Smooth muscle cell (in vitro differentiated cells): ENCODE results near the gene ZMYM2. TPM values are rescaled to one million over a fixed set of nuclear protein-coding genes. Genes with fewer than 3 reads are reported as not detected.

ENCODE experiments used
- DNase-seq: peaks from one replicate; lab custom pipeline; 2025; ENCODE audit not compliant: unreplicated experiment; lab: John Stamatoyannopoulos, UW
- H2AFZ ChIP-seq: fragments of 200-600 bp; sonication (generic); 2 replicates; pipeline ENCODE4 v1.6.0; 2016; ENCODE audit warnings: antibody characterized with exemption, low read depth, mild to moderate bottlenecking
- H3F3A ChIP-seq: fragments of 200-600 bp; sonication (generic); 2 replicates; pipeline ENCODE4 v1.6.0; 2017; ENCODE audit warnings: antibody characterized with exemption, low read depth
- H3K27ac ChIP-seq: fragments of 200-600 bp; sonication (generic); 2 replicates; pipeline ENCODE4 v1.5.1; 2016; ENCODE audit warnings: low read depth, mild to moderate bottlenecking
- H3K27me3 ChIP-seq: fragments of 200-600 bp; sonication (generic); 2 replicates; pipeline ENCODE4 v1.6.1; 2016; ENCODE audit warnings: low read depth, mild to moderate bottlenecking
- H3K36me3 ChIP-seq: fragments of 200-600 bp; sonication (generic); 2 replicates; pipeline ENCODE4 v1.5.1; 2016; ENCODE audit warnings: low read depth
- H3K4me1 ChIP-seq: fragments of 200-600 bp; sonication (generic); 2 replicates; pipeline ENCODE4 v1.5.1; 2016; ENCODE audit warnings: low read depth
- H3K4me2 ChIP-seq: fragments of 200-600 bp; sonication (generic); 2 replicates; pipeline ENCODE4 v1.6.0; 2016; ENCODE audit warnings: mild to moderate bottlenecking
- H3K4me3 ChIP-seq: fragments of 200-600 bp; sonication (generic); 2 replicates; pipeline ENCODE4 v1.5.1; 2016; ENCODE audit warnings: mild to moderate bottlenecking
- H3K79me2 ChIP-seq: fragments of 200-600 bp; sonication (generic); 2 replicates; pipeline ENCODE4 v1.6.0; 2016; ENCODE audit warnings: low read depth, mild to moderate bottlenecking
- H3K9ac ChIP-seq: fragments of 200-600 bp; sonication (generic); 2 replicates; pipeline ENCODE4 v1.6.0; 2016; ENCODE audit warnings: low read depth
- H3K9me3 ChIP-seq: fragments of 200-600 bp; sonication (generic); replicated peaks from 2 replicates; pipeline ENCODE4 v1.5.1; 2016; ENCODE audit warnings: low read depth
- H4K20me1 ChIP-seq: fragments of 200-600 bp; sonication (generic); 2 replicates; pipeline ENCODE4 v1.6.0; 2016; ENCODE audit warnings: low read depth
- CTCF ChIP-seq: fragments of 200-600 bp; sonication (generic); IDR thresholded peaks from 2 replicates; pipeline ENCODE4 v1.5.1; 2017; ENCODE audit warnings: borderline replicate concordance, mild to moderate bottlenecking, antibody characterized with exemption; ENCODE audit not compliant: insufficient read depth, poor library complexity, severe bottlenecking
- WGBS: methylation state at CpG from one replicate; pipeline ENCODE4 v1.1.7; 2016; ENCODE audit warnings: low lambda C conversion rate; 5-methylcytosine and 5-hydroxymethylcytosine counted together
- polyA plus RNA-seq: library from polyadenylated mRNA; unstranded; fragments of >200 nt; fragmentation: Nextera tagmentation; extraction: Ambion mirVana; gene quantifications from 2 replicates; pipeline ENCODE4 v1.2.1, GENCODE V29; 2016
- total RNA-seq: library from RNA; depleted of rRNA; stranded (reverse); fragments of >200 nt; gene quantifications from 2 replicates; pipeline ENCODE4 v1.2.3, GENCODE V29; 2014

ZMYM2 gene
- total and polyA plus RNA-seq, 2 experiments from 2014 or later, result 29.9 to 107 TPM

- H3K4me2 ChIP-seq, result no peak overlapping the region
- H2AFZ ChIP-seq, result no peak overlapping the region
- H3K4me1 ChIP-seq, result no peaks in the 10 kb centered on the region
- DNase-seq, result no peak
- H3K79me2 ChIP-seq, result peaks cover 100% of the 10 kb centered on the region
- no peak overlapping the region for H3K9ac ChIP-seq
- peaks cover 24% of the 10 kb centered on the region for H3K36me3 ChIP-seq
- H3K4me3 ChIP-seq, result no peak overlapping the region
- TF ChIP-seq CTCF, result no peak
- no peaks in the 10 kb centered on the region for H3F3A ChIP-seq
- no peaks in the 10 kb centered on the region for H3K9me3 ChIP-seq
- peaks cover 100% of the 10 kb centered on the region for H4K20me1 ChIP-seq
- H3K27ac ChIP-seq, result no peak overlapping the region
- no peaks in the 10 kb centered on the region for H3K27me3 ChIP-seq
- 94% methylated on average over 4 of the region's 4 CpGs for WGBS
Measured at GRCh38 chr13:19993024-19993423, 34.5 kb downstream of the ZMYM2 start.

DNA sequence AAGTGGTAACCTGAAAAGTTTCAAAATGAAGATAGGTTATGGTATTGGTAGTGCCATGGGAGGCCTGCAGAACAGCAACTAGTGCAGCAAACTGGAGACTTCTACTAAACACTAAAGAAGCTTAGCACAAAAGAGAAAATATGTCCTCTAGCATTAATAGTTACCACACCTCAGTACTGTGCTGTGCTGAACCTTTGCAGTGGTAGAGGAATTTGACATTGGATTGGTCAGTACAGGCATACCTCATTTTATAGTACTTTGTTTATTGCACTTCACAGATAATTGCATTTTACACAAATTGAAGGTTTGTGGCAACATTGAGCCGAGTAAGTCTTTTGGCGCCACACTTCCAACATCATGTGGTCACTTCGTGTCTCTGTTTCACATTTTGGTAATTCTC, 40.4 kb downstream of the ZMYM2 start:
- no peak for TF ChIP-seq CTCF
- H4K20me1 ChIP-seq, result peaks cover 100% of the 10 kb centered on the region
- H3K9me3 ChIP-seq, result no peaks in the 10 kb centered on the region
- no peak overlapping the region for H2AFZ ChIP-seq
- no peak overlapping the region for H3K27ac ChIP-seq
- DNase-seq, result no peak
- H3K79me2 ChIP-seq, result peaks cover 96% of the 10 kb centered on the region
- H3K4me3 ChIP-seq, result no peak overlapping the region
- no peaks in the 10 kb centered on the region for H3F3A ChIP-seq
- H3K4me2 ChIP-seq, result no peak overlapping the region
- H3K4me1 ChIP-seq, result peaks cover 4% of the 10 kb centered on the region
- peaks cover 20% of the 10 kb centered on the region for H3K36me3 ChIP-seq
- WGBS, result 93% methylated on average over 3 of the region's 3 CpGs
- no peaks in the 10 kb centered on the region for H3K27me3 ChIP-seq
- H3K9ac ChIP-seq, result no peak overlapping the region

GRCh38 chr13:20000062-20000552, 41.6 kb downstream of the ZMYM2 start:
- Histone ChIP-seq H4K20me1 (peaks cover 99% of the 10 kb centered on the region), H2AFZ (no peak overlapping the region), H3K79me2 (peaks cover 93% of the 10 kb centered on the region), H3K9ac (no peak overlapping the region), H3K4me2 (no peak overlapping the region), H3K4me1 (peaks cover 4% of the 10 kb centered on the region), H3K27me3 (no peaks in the 10 kb centered on the region), H3K36me3 (peaks cover 22% of the 10 kb centered on the region), H3F3A (no peaks in the 10 kb centered on the region), H3K4me3 (no peak overlapping the region), H3K9me3 (no peaks in the 10 kb centered on the region), H3K27ac (no peak overlapping the region)
- 75% methylated on average over 5 of the region's 5 CpGs for WGBS
- no peak for DNase-seq
- no peak for TF ChIP-seq CTCF
